Loucy (cell line): Measurements from ENCODE around the gene CNIH3.

ENCODE experiments used
- H2AFZ ChIP-seq: fragments of 200-600 bp; sonication (generic); 2 replicates; pipeline ENCODE4 v1.6.0; 2016; ENCODE audit warnings: antibody characterized with exemption, mild to moderate bottlenecking, low read length, moderate library complexity
- H3F3A ChIP-seq: fragments of 200-600 bp; 2 replicates; pipeline ENCODE4 v1.6.0; 2016; ENCODE audit warnings: antibody characterized with exemption, low read depth, mild to moderate bottlenecking
- H3K27me3 ChIP-seq: fragments of 200-600 bp; sonication (generic); 2 replicates; pipeline ENCODE4 v1.6.1; 2014; ENCODE audit warnings: low read length, mild to moderate bottlenecking; ENCODE audit not compliant: insufficient read depth, poor library complexity, severe bottlenecking
- H3K36me3 ChIP-seq: fragments of 200-600 bp; sonication (generic); 2 replicates; pipeline ENCODE4 v1.6.1; 2016; ENCODE audit warnings: low read length; ENCODE audit not compliant: insufficient read depth
- H3K4me1 ChIP-seq: fragments of 200-600 bp; sonication (generic); 2 replicates; pipeline ENCODE4 v1.5.1; 2014; ENCODE audit warnings: low read length, mild to moderate bottlenecking; ENCODE audit not compliant: insufficient read depth, poor library complexity, severe bottlenecking
- H3K4me2 ChIP-seq: fragments of 200-600 bp; sonication (generic); 2 replicates; pipeline ENCODE4 v1.6.0; 2014; ENCODE audit warnings: antibody characterized with exemption, low read length, low read depth, mild to moderate bottlenecking; ENCODE audit not compliant: poor library complexity, severe bottlenecking
- H3K4me3 ChIP-seq: fragments of 200-600 bp; sonication (generic); 2 replicates; pipeline ENCODE4 v1.5.1; 2014; ENCODE audit warnings: low read length, mild to moderate bottlenecking, mixed read lengths; ENCODE audit not compliant: poor library complexity, severe bottlenecking
- H3K79me2 ChIP-seq: fragments of 200-600 bp; sonication (generic); 2 replicates; pipeline ENCODE4 v1.6.1; 2014; ENCODE audit warnings: low read length; ENCODE audit not compliant: insufficient read depth
- H3K9ac ChIP-seq: fragments of 200-600 bp; sonication (generic); 2 replicates; pipeline ENCODE4 v1.6.0; 2014; ENCODE audit warnings: mild to moderate bottlenecking, low read depth, low read length, moderate library complexity; ENCODE audit not compliant: poor library complexity, severe bottlenecking
- H3K9me2 ChIP-seq: fragments of 200-600 bp; sonication (generic); replicated peaks from 2 replicates; pipeline ENCODE4 v1.6.1; 2016; ENCODE audit warnings: low read depth, low read length, mixed read lengths
- H3K9me3 ChIP-seq: fragments of 200-600 bp; sonication (generic); 2 replicates; pipeline ENCODE4 v1.6.1; 2014; ENCODE audit warnings: mild to moderate bottlenecking, antibody characterized with exemption, low read length, low read depth; ENCODE audit not compliant: insufficient read depth
- H4K20me1 ChIP-seq: fragments of 200-600 bp; sonication (generic); 2 replicates; pipeline ENCODE4 v1.6.0; 2014; ENCODE audit warnings: antibody characterized with exemption, low read length, mild to moderate bottlenecking; ENCODE audit not compliant: insufficient read depth, poor library complexity, severe bottlenecking
- CTCF ChIP-seq: fragments of 200-600 bp; sonication (generic); conservative IDR thresholded peaks from 2 replicates; pipeline ENCODE4 v1.5.1; 2014; ENCODE audit warnings: mild to moderate bottlenecking, antibody characterized with exemption, low read length
- EZH2phosphoT487 ChIP-seq: fragments of 200-600 bp; IDR thresholded peaks from 2 replicates; pipeline ENCODE4 v1.6.1; 2018; ENCODE audit warnings: antibody characterized with exemption, mild to moderate bottlenecking, moderate library complexity, borderline replicate concordance

Gene CNIH3

GRCh38 chr1:224640018-224640417 is 23.9 kb downstream of the CNIH3 start:
- Histone ChIP-seq H3K4me1 (peaks cover 36% of the 10 kb centered on the region), H4K20me1 (no peaks in the 10 kb centered on the region), H3F3A (no peaks in the 10 kb centered on the region), H3K79me2 (no peaks in the 10 kb centered on the region), H3K36me3 (no peaks in the 10 kb centered on the region), H3K9ac (no peak overlapping the region), H2AFZ (no peak overlapping the region), H3K27me3 (no peaks in the 10 kb centered on the region), H3K9me3 (no peaks in the 10 kb centered on the region), H3K9me2 (no peaks in the 10 kb centered on the region), H3K4me3 (no peak overlapping the region), H3K4me2 (no peak overlapping the region)
- no peak for TF ChIP-seq EZH2phosphoT487
- no peak for TF ChIP-seq CTCF

GRCh38 chr1:224640587-224640986 is 24.5 kb downstream of the CNIH3 start:
- Histone ChIP-seq H3K36me3 (no peaks in the 10 kb centered on the region), H3K79me2 (no peaks in the 10 kb centered on the region), H3F3A (no peaks in the 10 kb centered on the region), H3K4me2 (no peak overlapping the region), H3K27me3 (no peaks in the 10 kb centered on the region), H3K4me3 (no peak overlapping the region), H3K9ac (no peak overlapping the region), H3K9me2 (no peaks in the 10 kb centered on the region), H3K9me3 (no peaks in the 10 kb centered on the region), H2AFZ (no peak overlapping the region), H3K4me1 (peaks cover 39% of the 10 kb centered on the region), H4K20me1 (no peaks in the 10 kb centered on the region)
- TF ChIP-seq CTCF: no peak
- TF ChIP-seq EZH2phosphoT487: no peak

GRCh38 chr1:224641030-224641429 is 24.9 kb downstream of the CNIH3 start:
- Histone ChIP-seq H3K4me1 (peaks cover 41% of the 10 kb centered on the region), H3K9me2 (no peaks in the 10 kb centered on the region), H4K20me1 (no peaks in the 10 kb centered on the region), H3K4me2 (no peak overlapping the region), H3K9me3 (no peaks in the 10 kb centered on the region), H3K4me3 (no peak overlapping the region), H3K9ac (no peak overlapping the region), H3K36me3 (no peaks in the 10 kb centered on the region), H3K27me3 (no peaks in the 10 kb centered on the region), H3K79me2 (no peaks in the 10 kb centered on the region; the same call in 1 of the 2 replicates), H3F3A (no peaks in the 10 kb centered on the region), H2AFZ (no peak overlapping the region)
- no peak for TF ChIP-seq CTCF
- TF ChIP-seq EZH2phosphoT487: no peak
